22Rv1 (cell line): ENCODE results near the gene DHRS9.

Experiments
- H3K27ac ChIP-seq: fragments of 450-650 bp; 2 replicates; pipeline ENCODE4 v1.5.1; 2017
- ZFX ChIP-seq: fragments of 450-650 bp; IDR thresholded peaks from 2 replicates; pipeline ENCODE4 v1.6.1; 2017; ENCODE audit warnings: antibody characterized with exemption, borderline replicate concordance
- TF ChIP-seq, protein P1 (sequence below): fragments of 450-650 bp; IDR thresholded peaks from 2 replicates; pipeline ENCODE4 v1.5.1; 2017; ENCODE audit warnings: mild to moderate bottlenecking

Gene DHRS9

DNA sequence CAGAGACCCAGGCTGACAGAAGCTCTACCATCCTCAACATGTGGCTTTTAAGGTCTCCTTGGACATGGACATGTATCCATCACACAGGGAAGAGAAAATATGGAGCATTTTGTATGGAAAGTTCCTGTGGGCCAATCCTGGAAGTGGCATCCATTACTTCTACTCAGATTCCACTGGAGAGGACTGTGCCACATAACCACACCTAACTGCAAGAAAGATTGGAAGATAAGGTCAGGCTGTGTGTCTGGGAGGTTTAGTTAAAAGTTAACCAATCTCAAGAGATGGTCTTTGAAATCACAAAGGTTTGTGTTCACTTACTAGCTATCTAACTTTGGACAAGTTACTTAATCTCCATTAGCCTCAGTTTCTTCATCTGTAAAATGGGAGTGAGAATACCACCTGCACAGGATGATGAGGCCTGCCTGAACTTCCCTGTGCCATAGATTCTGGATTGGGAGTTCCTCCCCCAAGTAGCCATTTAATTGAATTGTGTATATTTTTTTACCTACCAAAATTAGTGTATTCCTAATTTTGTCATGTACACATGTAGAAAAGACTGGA lies 34.3 kb upstream of the DHRS9 start:
- TF ChIP-seq, protein P1, sequence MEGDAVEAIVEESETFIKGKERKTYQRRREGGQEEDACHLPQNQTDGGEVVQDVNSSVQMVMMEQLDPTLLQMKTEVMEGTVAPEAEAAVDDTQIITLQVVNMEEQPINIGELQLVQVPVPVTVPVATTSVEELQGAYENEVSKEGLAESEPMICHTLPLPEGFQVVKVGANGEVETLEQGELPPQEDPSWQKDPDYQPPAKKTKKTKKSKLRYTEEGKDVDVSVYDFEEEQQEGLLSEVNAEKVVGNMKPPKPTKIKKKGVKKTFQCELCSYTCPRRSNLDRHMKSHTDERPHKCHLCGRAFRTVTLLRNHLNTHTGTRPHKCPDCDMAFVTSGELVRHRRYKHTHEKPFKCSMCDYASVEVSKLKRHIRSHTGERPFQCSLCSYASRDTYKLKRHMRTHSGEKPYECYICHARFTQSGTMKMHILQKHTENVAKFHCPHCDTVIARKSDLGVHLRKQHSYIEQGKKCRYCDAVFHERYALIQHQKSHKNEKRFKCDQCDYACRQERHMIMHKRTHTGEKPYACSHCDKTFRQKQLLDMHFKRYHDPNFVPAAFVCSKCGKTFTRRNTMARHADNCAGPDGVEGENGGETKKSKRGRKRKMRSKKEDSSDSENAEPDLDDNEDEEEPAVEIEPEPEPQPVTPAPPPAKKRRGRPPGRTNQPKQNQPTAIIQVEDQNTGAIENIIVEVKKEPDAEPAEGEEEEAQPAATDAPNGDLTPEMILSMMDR = no peak
- no peak for TF ChIP-seq ZFX
- no peak overlapping the region for H3K27ac ChIP-seq

DNA sequence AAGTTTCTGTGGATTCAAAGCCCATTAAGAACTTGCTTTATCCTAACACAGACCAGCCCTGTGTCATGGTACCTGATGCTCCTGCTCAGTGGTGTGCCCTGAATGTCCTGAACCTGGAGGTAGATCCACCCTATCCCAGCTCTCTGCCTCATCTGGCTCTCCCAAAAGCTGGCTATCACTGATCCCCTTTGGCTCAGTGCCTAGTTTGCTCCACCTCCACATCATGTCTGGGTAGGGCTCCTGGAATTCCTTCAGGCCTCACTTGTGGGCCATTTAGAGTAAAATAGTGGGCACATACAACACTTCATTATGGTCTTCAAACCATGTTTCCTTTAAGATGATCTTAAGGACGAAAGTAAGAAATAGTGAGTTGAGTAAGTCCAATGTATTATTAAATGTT lies 33.5 kb upstream of the DHRS9 start:
- no peak overlapping the region for H3K27ac ChIP-seq
- TF ChIP-seq ZFX = no peak
- TF ChIP-seq, protein P1 = no peak

DNA sequence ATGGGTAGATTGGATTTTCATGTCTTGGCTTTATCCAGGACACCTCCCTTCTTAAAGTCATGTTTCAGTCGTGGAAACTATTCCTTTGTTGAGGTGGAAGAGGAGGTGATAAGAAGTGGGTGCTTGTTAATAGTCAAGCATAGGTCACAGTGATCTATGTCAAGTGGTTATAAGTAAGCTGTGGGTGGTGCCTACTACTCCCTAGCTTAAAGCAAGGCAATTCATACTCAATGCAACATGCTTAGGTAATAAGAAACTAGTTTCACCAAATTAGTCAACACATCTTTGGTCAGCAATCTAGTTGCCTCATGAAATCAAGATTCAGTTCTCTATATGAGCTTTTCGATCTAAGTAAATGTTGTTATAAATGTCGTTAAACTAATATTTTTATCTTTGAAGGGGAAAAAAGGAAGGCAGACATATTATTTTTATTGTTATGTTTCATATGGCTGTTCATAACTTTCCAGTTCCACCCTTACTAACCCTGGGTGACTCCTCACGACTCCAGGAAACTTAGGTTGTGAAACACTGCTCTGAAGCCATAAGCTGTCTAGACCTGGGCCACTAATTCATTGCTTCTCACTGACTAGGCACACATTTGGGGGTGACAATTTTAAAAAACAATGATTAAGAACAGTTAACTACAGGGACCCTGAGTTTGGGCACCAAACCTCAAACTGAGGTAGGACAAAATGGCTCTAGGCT lies 32.5 kb upstream of the DHRS9 start:
- TF ChIP-seq ZFX = no peak
- TF ChIP-seq, protein P1 = no peak
- H3K27ac ChIP-seq = no peak overlapping the region

DNA sequence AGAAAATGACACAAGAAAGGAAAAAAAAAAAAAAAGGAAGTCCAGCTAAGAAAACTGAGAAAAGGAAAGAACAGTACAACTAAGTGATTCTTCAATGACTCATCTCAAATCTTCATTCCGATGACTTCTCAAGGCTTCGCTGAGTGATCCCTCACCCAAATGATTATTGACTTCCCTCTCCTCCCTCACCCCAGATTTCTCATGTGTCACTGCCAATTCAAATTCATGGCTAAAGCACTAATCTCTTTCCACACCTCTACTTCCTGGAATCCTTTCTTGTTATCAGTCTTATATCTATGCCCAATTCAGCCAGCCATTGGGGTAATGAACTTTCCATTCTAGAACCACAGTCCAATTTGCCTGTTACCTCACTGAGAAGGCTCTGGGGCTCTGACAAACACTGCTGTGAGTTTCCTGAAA lies 31.0 kb upstream of the DHRS9 start:
- no peak overlapping the region for H3K27ac ChIP-seq
- TF ChIP-seq, protein P1 = no peak
- TF ChIP-seq ZFX = no peak

DNA sequence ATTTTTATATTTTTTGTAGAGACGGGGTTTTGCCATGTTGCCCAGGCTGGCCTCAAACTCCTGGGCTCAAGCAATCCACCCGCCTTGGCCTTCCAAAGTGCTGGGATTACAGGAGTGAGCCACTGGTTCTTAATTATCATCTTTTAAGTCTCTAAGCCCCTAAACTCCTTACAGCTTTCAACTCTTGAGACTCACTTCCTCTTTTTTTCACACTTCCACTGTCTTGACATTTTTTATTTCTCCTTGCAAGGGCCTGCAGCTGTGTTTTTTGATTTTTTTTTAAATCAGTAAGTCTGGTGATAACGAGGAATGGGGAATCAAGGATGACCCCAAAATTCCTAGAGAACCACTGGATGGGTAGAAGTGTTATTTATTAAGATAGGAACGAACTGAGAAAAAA lies 29.7 kb upstream of the DHRS9 start:
- H3K27ac ChIP-seq = no peak overlapping the region
- TF ChIP-seq, protein P1 = no peak
- TF ChIP-seq ZFX = no peak

DNA sequence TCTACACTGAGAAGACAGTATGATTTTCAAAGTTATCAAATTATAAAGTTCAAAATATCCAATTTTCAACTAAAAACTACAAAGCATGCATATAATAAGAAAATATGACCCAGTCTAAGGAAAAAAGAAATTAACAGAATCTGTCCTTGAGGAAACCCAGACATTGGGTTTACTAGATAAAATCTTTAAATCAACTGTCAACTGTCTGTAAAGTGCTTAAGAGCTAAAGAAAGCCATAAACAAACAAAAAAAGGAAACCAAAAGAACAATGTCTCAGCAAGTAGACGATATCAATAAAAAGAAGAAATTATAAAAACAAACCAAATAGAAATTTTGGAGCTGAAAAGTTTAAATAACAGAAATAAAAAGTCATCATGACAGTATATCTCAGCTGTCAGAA lies 27.8 kb upstream of the DHRS9 start:
- no peak overlapping the region for H3K27ac ChIP-seq
- TF ChIP-seq, protein P1 = no peak
- TF ChIP-seq ZFX = no peak

DNA sequence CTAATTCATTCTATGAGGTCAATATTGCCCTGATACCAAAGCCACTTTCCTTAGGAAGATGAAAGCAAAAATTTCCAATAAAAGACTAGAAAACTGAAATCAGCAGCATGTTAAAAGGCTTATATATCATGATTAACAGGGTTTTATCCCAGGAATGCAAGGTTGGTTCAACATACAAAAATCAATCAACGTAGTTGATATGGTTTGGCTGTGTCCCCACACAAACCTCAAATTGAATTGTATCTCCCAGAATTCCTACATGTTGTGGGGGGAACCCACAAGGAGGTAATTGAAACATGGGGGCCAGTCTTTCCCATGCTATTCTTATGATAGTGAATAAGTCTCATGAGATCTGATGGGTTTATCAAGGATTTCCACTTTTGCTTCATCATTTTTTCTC lies 26.5 kb upstream of the DHRS9 start:
- H3K27ac ChIP-seq = no peak overlapping the region
- TF ChIP-seq ZFX = no peak
- TF ChIP-seq, protein P1 = no peak
